Right lobe of liver (tissue), 6 donors: Measurements from ENCODE around the gene TSPAN4. TPM values are rescaled to one million over a fixed set of nuclear protein-coding genes. Genes with fewer than 3 reads are reported as not detected.

Experiments
- ATAC-seq, 4 donors: fragments of 200-7000 bp; cut with Tn5 transposase; one replicate each; pipeline ENCODE4 v1.9.1; 2020; ENCODE audit warnings: mild to moderate bottlenecking in 4 of 4, moderate library complexity in 4 of 4
- DNase-seq, 3 donors: peaks; one replicate each; pipeline ENCODE4 v3.0.0-alpha.2; 2020
- H3K27ac ChIP-seq, 3 donors: fragments of 200-600 bp; one replicate each; pipeline ENCODE4 v1.8.0; 2022
- H3K27me3 ChIP-seq, 2 donors: fragments of 200-600 bp; one replicate each; pipeline ENCODE4 v1.8.0; 2022
- H3K36me3 ChIP-seq, 4 donors: fragments of 200-600 bp; sonication (generic) in 1 of 4; one replicate each; pipeline versions ENCODE4 v1.5.1 to v1.8.0; 2017 to 2022; ENCODE audit warnings: control low read depth in 1 of 4
- H3K4me1 ChIP-seq, 4 donors: fragments of 200-600 bp; sonication (generic) in 1 of 4; one replicate each; pipeline versions ENCODE4 v1.5.1 to v1.8.0; 2017 to 2022; ENCODE audit warnings: control low read depth in 1 of 4
- H3K4me3 ChIP-seq, 3 donors: fragments of 200-600 bp; one replicate each; pipeline ENCODE4 v1.8.0; 2022
- H3K9me3 ChIP-seq, 4 donors: fragments of 200-600 bp; sonication (generic) in 1 of 4; one replicate each; pipeline versions ENCODE4 v1.5.1 to v1.8.0; 2017 to 2022; ENCODE audit warnings: control low read depth in 1 of 4
- CTCF ChIP-seq, 4 donors: fragments of 200-600 bp in 3 of 4; fragments of 450-650 bp in 1 of 4; IDR thresholded peaks; one replicate each; pipeline versions ENCODE4 v1.5.1 to v1.8.0; 2016 to 2022; ENCODE audit warnings: antibody characterized with exemption in 4 of 4, mild to moderate bottlenecking in 2 of 4
- POLR2A ChIP-seq: fragments of 450-650 bp; IDR thresholded peaks from one replicate; pipeline ENCODE4 v1.6.1; 2017; ENCODE audit warnings: antibody characterized with exemption, mild to moderate bottlenecking
- WGBS: methylation state at CpG from one replicate; pipeline ENCODE4 v1.1.6; 2018; ENCODE audit warnings: low coverage, low lambda C conversion rate; ENCODE audit not compliant: insufficient coverage; ENCODE audit errors: missing lambda C conversion rate; 5-methylcytosine and 5-hydroxymethylcytosine counted together
- intact Hi-C, 2 donors: fragments of 100-400 bp; cut with DNase I; formaldehyde crosslinking; loops; one replicate each; pipeline versions ENCODE4 v1.11.2 to v1.14.1; 2022
- total RNA-seq, 6 experiments: library from RNA; depleted of rRNA in 2 of 6; stranded (reverse); fragments of >200 nt in 2 of 6; fragmentation: NEBNext Ultra II Directional in 3 of 6; extraction: Animal tissue kit (Norgen Biotek cat#: 25700) in 3 of 6; gene quantifications; one replicate each; pipeline versions ENCODE4 v1.1.0 to v1.2.4, GENCODE V29; 2016 to 2023
- donor health status: DM: no; HTN: yes; CAD: no.
- donor health status: DM: no; HTN: no; CAD: no.
- donor health status: DM: no; HTN: no; CAD: no.
- donor health status: DM: no; HTN: yes; CAD: no.
- donor health status: DM: no; HTN: yes; CAD: no.

The TSPAN4 gene
- total RNA-seq, 6 experiments from 2014 or later, result 14.9 to 80.6 (median 30.5) TPM

GRCh38 chr11:870127-870413 lies 27.4 kb downstream of the TSPAN4 start:
- H3K4me1 ChIP-seq, result no peaks in the 10 kb centered on the region
- intact Hi-C loops, result no loop called here
- ATAC-seq, result peak in 2 of 4 donors; percentile 13 to 15
- TF ChIP-seq CTCF (IDR thresholded peaks at IDR 0.05) (peak in 2 of 4 donors; percentile 9 to 17), POLR2A (no peak)
- H3K27ac ChIP-seq, result no peak overlapping the region
- H3K27me3 ChIP-seq, result no peaks in the 10 kb centered on the region
- H3K4me3 ChIP-seq, result no peak overlapping the region
- H3K36me3 ChIP-seq, result no peaks in the 10 kb centered on the region
- H3K9me3 ChIP-seq, result no peaks in the 10 kb centered on the region
- DNase-seq, result no peak
- 60% methylated on average over 3 of the region's 8 CpGs for WGBS

- H3K9me3 ChIP-seq, result no peaks in the 10 kb centered on the region
- intact Hi-C loops, result no loop called here
- no peaks in the 10 kb centered on the region for H3K4me1 ChIP-seq
- DNase-seq (no peak), ATAC-seq (no peak)
- H3K4me3 ChIP-seq, result no peak overlapping the region
- TF ChIP-seq POLR2A (no peak), CTCF (IDR thresholded peaks at IDR 0.05) (no peak)
- no peaks in the 10 kb centered on the region for H3K27me3 ChIP-seq
- WGBS, result 46% methylated on average over 2 of the region's 8 CpGs
- no peak overlapping the region for H3K27ac ChIP-seq
- H3K36me3 ChIP-seq, result no peaks in the 10 kb centered on the region
These were observed 27.8 kb downstream of the TSPAN4 start for GRCh38 chr11:870418-870817.

GRCh38 chr11:871472-871871 lies 28.8 kb downstream of the TSPAN4 start:
- H3K27ac ChIP-seq, result no peak overlapping the region
- H3K27me3 ChIP-seq, result no peaks in the 10 kb centered on the region
- no peak overlapping the region for H3K4me3 ChIP-seq
- TF ChIP-seq CTCF (IDR thresholded peaks at IDR 0.05) (no peak), POLR2A (no peak)
- WGBS, result 50% methylated on average over 2 of the region's 9 CpGs
- no peaks in the 10 kb centered on the region for H3K9me3 ChIP-seq
- no peak for DNase-seq
- H3K4me1 ChIP-seq, result no peaks in the 10 kb centered on the region
- no peaks in the 10 kb centered on the region for H3K36me3 ChIP-seq
- intact Hi-C loops, result no loop called here
- no peak for ATAC-seq

GRCh38 chr11:872799-873198 lies 30.1 kb downstream of the TSPAN4 start:
- no peaks in the 10 kb centered on the region for H3K36me3 ChIP-seq
- no CpG with 5 or more reads among the region's 9 CpGs for WGBS
- TF ChIP-seq CTCF (IDR thresholded peaks at IDR 0.05) (no peak), POLR2A (no peak)

GRCh38 chr11:873706-874105 lies 31.1 kb downstream of the TSPAN4 start:
- Histone ChIP-seq H3K9me3 (no peaks in the 10 kb centered on the region), H3K4me3 (no peak overlapping the region), H3K4me1 (no peaks in the 10 kb centered on the region), H3K27me3 (no peaks in the 10 kb centered on the region), H3K27ac (no peak overlapping the region), H3K36me3 (no peaks in the 10 kb centered on the region)
- no peak for DNase-seq
- no peak for ATAC-seq
- WGBS, result 67% methylated on average over 11 of the region's 12 CpGs
- intact Hi-C loops, result no loop called here
- TF ChIP-seq POLR2A (no peak), CTCF (IDR thresholded peaks at IDR 0.05) (no peak)

More at GRCh38 chr11:872799-873198, 30.1 kb downstream of the TSPAN4 start:
- Histone ChIP-seq H3K4me1 (no peaks in the 10 kb centered on the region), H3K27ac (no peak overlapping the region), H3K4me3 (no peak overlapping the region), H3K27me3 (no peaks in the 10 kb centered on the region), H3K9me3 (no peaks in the 10 kb centered on the region)
- no peak for DNase-seq
- ATAC-seq, result no peak
- intact Hi-C loops, result no loop called here
